ENCODE results near the gene ADCY2. TPM values are rescaled to one million over a fixed set of nuclear protein-coding genes. Genes with fewer than 3 reads are reported as not detected.

ADCY2 gene
- total and polyA plus RNA-seq, 9 of the 15 experiments (the other 6 are each of a cell fraction or from before 2014, with no cell fraction given) = 0.01 to 0.15 (median 0.03) TPM; not detected in 5

GRCh38 chr5:7754997-7755596 is 359.2 kb downstream of the ADCY2 start (continued):
- peak; percentile 6 for TF ChIP-seq CTCFL (IDR thresholded peaks at IDR 0.05; ENCODE audit: borderline replicate concordance, insufficient read depth, low read depth, low read length, poor library complexity, severe bottlenecking)
- TF ChIP-seq SMC3 (conservative IDR thresholded peaks at IDR 0.05; ENCODE audit: insufficient read depth, low read depth, low read length) = peak; percentile 74; the same call in 1 of the 2 replicates
- peak; percentile 10 for TF ChIP-seq TBP (optimal IDR thresholded peaks at IDR 0.05; ENCODE audit: low read depth, low read length)
- no peak for TF ChIP-seq MYC (IDR thresholded peaks at IDR 0.05; ENCODE audit: low read depth, low read length)
- no peak for TF ChIP-seq MYC (CRISPR knock-in tag; IDR thresholded peaks at IDR 0.05; ENCODE audit: borderline replicate concordance, low read depth)
- TF ChIP-seq CTCF (IDR thresholded peaks at IDR 0.05 in 2 of 3, conservative IDR thresholded peaks at IDR 0.05 in 1 of 3; ENCODE audit: insufficient read depth in 2 of 3, low read depth in 1 of 3, low read length in 3 of 3) = peak; percentile 89 to 96 (median 94)
- TF ChIP-seq DEAF1 (CRISPR knock-in tag; IDR thresholded peaks at IDR 0.05) = peak; percentile 52; the same call in 1 of the 2 replicates
- TF ChIP-seq REST (IDR thresholded peaks at IDR 0.05; ENCODE audit: borderline replicate concordance) = peak; percentile 62; the same call in 1 of the 2 replicates
- TF ChIP-seq REST (CRISPR knock-in tag; IDR thresholded peaks at IDR 0.05; ENCODE audit: low read depth) = no peak
- TF ChIP-seq DACH1 (IDR thresholded peaks at IDR 0.05; ENCODE audit: partially characterized antibody) = no peak

Data from K562 (cell line).